NCI-H1436 treated with DMSO at 0.1 percent for 48 hours (cell line): ENCODE results near the gene KCNJ8.
"Not testable (repeated sequence)": the region's sequence is repeated elsewhere in the genome, so short reads cannot be mapped to it uniquely, and the experiment has no call there.

Experiments used
- DNase-seq: peaks from one replicate; lab custom pipeline; 2025; lab: John Stamatoyannopoulos, UW

Gene KCNJ8

DNA sequence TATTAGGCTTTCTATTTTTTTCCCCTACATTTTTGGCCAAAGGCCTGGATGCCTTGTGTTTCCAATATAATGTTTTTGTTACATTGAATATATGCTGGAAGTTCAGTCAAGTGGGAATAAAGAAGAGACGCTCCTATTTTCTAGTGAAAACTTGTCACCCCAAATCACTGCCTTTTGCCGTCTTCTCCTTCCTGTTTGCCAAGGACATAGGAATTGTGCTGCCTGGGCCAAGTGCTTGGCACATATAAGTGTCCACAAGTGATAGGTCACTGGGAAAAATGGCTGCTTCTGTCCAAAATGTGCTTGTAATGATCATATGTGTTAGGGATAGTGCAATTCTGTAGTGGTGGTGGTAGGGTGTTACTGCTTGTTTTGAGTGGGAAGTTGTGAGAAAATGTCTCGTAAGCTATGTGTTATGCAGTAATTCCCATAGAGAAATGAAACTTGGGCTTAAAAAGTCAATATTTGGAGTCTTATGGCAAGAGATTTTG is 11.6 kb upstream of the KCNJ8 start:
- no peak for DNase-seq

DNA sequence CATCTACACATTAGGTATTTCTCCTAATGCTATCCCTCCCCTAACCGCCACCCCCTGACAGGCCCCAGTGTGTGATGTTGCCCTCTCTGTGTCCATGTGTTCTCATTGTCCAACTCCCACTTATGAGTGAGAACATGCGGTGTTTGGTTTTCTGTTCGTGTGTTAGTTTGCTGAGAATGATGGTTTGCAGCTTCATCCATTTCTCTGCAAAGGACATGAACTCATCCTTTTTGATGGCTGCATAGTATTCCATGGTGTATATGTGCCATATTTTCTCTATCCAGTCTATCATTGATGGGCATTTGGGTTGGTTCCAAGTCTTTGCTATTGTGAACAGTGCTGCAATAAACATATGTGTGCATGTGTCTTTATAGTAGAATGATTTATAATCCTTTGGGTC is 8.2 kb upstream of the KCNJ8 start:
- not testable (repeated sequence) for DNase-seq

DNA sequence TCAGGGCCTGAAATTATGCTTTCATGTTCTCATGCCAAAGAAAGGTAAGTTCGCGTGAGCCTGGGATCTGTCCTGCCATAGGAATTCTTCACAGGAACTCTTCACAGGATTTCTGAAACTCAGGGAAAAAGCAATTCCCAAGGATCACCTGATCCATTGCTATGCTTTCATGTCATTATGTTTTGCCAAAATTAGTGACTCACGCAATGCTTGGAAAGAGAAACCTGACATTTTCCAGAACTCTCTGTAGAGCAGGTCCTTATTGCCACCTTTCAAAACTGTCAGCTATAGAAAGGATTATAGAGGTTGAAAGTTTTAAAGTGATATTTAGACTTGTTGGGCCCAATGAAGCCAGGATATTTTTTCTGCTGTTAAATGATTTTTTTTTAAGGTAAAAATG is 6.3 kb upstream of the KCNJ8 start:
- no peak for DNase-seq

DNA sequence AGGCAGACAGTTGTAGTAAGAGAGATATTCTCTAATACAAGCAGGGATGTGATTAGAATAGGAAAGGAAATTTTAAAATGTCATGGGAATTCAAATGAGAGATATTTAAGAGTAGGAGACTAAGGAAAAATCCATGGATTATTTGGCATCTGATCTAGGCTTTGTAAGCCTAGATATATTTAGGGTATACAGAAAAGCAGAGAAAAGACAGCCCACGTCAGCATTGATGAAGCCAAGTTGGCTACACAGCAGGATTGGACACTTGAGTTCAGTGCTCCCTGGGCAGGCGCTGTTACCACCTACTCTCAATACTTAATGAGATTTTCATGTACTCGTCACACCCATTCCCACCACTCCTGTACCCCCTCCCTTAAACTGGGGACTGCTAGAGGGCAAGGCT is 1.7 kb upstream of the KCNJ8 start:
- no peak for DNase-seq

DNA sequence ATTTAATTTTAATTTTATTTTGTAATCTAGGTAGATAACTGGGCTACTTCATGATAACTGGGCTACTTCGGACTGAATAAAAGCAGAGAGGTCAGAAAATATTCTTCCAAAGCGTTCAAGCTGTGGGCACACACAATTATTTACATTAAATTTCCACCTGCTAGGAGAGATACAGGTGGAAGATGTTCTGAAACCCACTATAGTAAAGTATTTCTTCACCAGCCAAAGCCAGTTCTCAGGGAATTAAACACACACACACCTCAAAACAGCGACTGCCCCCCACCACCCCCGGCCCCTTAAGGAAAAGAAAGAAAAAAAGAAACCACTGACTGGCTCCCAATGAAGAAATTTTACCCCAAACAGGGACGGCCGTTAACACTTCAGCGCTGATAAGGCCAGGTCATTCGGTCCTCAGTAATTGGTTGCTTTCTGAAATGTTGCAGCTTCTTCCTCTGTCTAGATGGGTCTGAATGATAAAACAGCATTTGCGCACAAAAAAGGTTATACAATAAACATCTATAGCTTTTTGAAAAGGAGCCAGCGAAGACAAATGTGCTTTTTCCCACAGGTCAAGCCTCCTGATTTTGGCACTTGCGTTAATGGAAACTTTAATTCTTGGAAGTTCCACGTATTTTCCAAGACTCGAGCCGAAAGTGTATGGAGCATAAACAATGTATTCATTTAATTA is 771 bp upstream of the KCNJ8 start:
- DNase-seq, result no peak

DNA sequence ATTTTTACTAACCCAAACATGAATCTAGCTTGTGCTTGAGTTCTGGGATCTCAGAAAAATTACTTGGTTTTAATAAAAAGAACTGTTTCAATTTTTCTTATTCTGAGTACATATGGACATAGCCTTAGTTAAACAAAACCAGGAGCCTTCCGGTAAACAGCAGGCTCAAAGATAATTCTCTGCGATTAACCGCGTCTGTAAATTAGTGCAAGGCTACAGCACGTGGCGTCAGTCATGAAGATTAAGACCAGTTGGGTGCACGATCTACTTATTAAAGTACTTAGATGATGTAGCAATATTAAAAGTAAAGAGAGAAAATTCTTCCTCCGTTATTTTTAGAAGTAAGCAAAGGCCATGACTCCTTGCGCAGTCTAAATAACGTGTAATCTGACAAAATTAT is 700 bp downstream of the KCNJ8 start:
- DNase-seq, result no peak

DNA sequence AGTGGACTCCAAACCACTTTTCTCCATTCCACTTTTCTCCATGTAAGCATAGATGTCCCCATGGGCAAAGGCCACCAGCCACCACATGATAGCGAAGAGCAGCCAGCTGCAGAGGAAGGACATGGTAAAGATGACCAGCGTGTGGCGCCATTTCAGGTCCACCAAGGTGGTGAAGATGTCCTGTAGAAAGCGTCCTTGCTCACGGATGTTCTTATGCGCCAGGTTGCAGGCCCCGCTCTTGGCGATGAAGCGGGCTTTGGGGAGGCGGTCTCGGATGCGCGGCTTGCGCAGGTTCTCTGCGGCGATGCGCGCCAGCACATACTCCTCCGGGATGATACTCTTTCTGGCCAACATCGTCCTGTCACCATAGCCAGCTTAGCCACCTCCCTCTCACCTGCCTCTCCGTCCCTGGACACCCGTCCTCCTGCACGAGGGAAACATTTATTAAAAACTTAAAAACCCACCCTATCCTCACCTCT is 1.2 kb downstream of the KCNJ8 start:
- DNase-seq, result no peak

DNA sequence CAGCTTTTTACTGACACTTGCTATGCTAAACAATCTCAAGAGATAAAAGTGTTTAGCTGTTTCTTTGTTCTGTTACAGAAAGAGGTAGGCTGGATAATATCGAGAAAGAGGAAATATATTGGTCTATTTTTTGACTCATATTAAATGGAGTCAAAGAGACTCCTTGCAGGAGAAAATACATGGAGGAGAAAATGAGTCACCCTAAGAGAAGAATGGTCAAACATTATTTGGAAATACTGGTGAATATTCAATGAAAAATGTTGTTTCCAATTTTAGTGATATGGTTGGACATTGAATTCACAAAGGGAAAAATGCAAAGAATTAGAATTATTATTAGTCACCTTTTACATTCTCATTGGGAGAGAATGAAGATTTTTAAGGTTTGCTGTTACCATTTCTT is 3.2 kb downstream of the KCNJ8 start:
- DNase-seq, result no peak

DNA sequence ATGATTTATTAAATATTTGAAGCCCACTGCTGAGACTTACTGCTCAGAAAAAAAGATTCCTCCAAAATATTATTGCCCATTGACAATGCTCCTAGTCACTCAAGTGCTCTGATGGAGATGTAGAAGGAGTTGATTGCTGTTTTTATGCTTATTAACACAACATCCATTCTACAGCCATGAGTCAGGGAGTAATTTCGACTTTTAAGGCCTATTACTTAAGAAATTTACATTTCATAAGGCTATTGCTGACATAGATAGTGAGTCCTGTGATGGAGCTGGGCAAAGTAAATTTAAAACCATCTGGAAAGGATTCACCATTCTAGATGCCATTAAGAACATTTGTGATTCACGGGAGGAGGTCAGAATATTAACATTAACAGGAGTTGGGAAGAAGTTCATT is 5.2 kb downstream of the KCNJ8 start:
- no peak for DNase-seq

DNA sequence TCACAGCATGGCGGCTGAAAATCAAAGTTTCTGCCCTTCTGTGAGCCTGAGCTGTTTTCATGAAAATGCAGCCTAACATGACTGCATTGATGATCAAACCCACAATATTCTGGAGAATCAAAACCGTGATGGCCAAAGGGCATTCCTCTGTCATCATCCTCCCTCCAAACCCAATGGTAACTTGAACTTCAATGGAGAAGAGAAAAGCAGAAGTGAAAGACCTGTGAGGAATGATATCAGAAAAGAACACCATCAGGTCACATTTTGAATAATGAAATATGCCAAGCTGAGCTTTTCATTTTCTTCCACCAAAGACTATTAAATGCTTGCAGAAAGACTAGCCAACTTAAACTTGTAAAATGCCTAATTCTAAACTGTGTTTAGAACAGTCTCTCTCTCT is 8.1 kb downstream of the KCNJ8 start:
- no peak for DNase-seq

DNA sequence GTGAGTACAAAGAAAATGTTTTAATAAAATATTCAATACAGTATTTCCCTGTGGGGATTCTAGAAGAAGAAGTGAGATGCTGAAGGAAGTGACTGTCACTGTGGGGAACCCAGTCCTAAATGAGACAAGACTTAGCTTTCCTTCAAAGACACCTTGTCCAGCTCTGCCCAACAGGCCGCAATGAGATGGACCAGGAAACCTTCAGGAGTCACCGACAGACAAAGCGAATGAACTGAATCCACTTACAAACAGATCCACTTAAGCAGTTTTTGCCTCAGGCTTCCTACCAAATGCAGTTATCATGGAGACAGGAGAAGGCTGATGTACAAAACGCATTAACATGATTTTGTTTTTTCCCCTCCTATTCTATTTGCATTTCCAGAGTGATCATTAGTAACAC is 9.6 kb downstream of the KCNJ8 start:
- DNase-seq, result no peak

DNA sequence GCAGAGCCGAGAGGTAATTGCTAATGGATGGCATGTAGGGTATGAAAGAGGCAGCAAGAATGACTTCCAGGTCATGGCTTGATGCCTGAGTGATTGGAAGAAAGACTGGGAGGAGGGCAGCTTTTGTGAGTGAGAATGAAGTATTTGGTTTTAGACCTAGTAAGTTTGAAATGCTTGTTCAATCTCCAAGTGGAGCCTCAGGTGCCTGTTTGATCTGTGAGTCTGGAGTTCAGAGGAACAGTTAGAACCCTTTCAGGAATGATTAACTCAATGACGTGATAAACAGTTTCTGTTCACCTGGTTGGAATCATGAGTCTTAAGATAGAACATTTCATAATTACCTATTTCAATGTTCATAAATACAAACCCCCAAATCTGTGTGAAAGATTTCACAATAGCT is 10.4 kb downstream of the KCNJ8 start:
- DNase-seq, result no peak

DNA sequence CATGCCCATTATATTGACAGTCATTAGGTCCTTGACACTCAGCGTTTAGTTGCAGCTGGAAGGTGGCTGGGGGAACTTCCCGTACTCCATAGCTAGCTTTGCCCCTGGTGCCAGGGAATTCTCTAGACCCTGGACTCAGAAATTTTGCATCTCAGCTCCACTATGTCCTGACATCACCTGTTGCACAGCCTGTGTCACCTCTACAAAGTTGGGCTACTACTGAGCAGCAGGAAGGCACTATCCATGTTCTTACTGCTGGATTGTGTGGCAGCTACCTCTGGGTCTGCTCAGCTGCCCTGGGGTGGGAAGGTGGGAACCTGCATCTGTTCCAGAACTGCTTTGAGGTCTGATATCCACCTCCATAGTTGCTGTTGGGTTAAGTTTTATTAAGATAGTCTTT is 11.0 kb downstream of the KCNJ8 start:
- DNase-seq, result no peak

DNA sequence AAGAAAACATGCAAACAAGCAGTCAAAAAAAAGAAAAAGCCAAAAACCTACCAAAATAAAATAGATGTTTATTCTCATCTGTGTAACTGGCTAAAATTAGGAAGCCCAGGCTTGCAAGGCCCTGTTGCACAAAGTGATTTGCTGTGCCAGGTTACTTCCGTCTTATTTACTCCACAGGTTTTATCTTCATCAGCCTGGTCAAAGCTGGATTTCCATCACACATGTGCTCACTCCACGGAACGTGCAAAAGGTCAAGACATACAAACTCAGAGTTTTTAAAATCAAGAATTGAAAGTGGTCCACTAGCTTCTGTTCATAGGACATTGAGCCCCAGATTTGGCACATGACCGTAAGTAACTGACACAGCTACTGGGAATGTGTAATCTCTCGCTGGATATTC is 14.8 kb downstream of the KCNJ8 start:
- DNase-seq, result no peak

DNA sequence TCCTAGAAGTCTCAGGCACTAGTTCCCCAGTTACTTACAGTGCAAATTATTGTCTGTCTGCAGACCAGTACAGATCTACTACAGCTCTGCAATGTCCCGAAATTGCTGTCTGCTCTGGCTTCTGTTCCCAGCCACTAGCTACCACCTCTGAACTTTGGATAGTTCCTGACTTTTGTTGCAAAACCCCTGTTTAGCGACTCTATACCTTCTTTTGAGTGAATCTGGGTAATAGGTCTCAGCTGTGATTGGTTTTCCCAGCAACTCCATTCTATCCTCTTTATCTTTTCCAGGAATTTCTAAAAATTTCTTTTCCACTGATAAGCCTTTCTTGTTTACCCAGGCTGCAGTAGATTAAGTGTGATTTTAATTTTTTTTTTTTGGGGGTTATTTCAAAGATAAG is 16.8 kb downstream of the KCNJ8 start:
- DNase-seq, result no peak

DNA sequence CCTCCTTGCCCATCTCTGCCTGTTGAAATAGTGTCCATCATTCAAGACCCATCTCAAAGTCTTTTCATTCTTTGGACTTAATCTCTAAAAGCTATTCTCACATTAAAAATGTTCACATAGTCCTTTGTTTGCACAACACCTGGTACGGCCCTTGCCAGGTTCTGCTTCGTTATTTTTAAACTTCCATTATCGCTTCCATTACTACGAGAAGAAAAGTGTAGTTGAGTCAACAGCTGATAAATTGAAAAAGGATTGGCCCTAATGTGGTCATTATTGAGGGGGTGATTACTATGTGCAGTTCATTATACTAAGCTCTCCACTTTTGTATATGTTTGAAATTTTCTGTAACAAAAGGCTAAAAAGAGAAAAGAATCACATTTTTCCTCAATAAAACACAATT is 17.8 kb downstream of the KCNJ8 start:
- no peak for DNase-seq

DNA sequence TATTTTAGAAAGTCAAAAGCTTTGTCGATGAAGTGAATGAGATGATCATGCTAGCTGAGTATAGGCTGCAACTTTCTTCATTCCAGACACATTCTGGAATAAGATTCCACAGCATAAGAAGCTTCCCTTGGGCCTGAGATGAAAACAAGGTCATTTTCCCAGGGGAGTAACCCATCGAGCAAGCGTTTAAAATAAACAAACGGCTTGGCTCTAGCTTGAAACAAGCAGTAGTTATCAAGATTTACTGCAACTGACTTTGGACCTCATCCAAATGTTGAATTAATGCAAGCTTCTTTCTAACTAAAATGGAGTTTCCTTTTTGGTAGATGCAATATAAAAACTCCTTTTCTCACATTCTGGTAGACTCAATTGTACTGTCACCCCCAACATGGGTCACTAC is 23.0 kb downstream of the KCNJ8 start:
- no peak for DNase-seq

DNA sequence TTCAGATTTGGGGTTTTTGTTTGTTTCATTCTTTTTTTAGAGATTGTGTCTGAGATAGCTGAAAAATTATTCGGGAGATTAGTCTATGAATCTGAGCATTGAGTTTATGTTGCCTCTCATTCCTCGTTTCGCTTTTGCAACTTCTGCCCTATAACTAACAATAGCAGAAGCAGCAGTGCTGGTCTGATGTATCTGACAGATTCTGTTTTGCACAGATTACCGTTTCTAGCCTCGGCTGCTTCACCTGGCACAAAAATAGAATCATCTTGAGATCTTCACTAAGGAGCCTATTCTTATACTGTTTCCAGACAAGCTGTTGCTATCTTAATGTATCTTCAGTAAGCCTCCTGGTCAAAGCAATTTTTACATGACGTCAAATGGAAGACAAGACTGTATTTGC is 29.2 kb downstream of the KCNJ8 start:
- no peak for DNase-seq

DNA sequence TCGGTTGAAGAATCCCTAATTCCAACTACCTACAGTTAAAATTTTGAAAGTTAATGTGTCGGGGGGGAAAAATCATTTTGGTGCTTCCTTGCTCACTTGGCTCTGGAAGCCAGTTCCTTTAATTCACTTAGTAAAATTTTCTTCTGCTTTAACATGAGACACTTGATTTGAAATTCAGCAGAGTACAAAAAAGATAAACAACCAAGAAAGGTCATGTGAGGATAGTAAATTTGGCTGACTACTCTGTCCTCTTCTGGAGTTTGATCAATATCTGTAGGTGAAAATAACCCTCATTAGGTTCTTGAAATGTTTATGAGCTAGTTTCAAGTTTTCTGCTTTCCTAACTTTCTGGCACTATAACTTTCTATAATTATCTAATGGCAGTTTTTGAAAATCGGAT is 43.4 kb downstream of the KCNJ8 start:
- no peak for DNase-seq

DNA sequence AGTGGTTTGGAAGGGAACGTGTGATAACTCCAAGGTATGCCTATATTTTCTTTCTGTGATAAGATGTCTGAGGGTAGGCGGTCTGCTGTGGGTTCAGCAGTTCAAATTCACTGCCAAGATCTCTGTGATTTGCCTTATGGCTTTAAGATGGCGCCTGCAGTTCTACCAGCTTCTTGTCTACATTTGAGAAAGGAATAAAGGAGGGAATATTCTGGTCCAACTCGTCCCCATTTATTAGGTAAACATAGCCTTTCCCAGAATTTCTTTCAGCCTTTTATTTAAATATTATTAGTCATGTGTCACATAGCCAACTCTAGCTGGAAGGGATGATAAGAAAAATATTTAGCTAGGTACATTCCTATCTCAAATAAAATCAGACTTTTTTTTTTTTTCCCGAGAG is 48.8 kb downstream of the KCNJ8 start:
- no peak for DNase-seq

DNA sequence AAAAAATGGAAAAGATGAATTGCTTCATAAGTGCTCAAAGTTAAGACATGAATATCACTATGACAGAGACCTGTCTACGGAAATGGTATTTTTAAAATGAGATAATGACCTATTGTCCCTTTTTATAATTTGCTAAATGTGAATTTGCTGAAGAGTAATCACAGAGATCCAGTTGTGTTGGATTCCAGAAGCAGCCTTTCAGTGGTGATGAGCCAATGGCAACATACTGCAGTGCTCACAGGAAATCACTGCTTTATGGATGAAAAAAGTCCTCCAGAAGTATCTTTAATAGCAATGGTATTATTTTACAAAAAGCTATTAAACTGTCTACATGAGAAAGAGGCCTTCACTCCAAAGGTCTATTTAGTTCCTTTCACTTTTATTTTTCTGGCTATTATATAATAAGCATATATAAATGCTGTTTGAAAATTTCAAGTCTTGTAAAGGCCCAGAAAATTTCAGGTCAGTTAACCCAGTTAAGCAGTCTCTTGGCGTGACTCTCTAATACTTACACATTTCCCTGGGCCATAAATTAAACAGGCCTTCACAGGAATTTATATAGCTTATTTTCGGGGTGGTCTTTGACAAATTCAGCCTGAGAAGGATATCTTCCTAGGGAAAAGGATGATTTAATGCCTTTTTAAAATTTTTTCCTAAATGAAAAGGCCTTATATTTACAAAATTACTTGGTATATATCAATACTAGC is 55.4 kb downstream of the KCNJ8 start:
- no peak for DNase-seq

DNA sequence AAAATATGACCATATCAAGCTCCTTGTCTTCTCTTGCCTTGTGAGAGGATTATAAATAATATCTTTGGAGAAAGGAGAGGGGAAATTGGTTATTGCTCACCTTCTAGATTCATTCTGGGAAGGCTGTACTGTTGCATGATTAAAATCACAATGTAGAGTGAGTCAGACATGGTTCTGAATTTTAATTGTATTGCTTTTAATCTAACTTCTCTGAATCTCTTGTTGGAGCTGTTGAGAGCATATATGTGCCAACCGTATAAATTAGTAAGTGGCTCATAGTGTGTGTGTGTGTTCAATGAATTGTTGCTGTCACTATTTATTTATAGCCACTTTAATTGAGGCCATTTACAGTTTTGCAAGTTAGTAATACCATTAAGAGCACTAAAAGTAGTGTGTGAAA is 56.1 kb downstream of the KCNJ8 start:
- DNase-seq, result no peak

DNA sequence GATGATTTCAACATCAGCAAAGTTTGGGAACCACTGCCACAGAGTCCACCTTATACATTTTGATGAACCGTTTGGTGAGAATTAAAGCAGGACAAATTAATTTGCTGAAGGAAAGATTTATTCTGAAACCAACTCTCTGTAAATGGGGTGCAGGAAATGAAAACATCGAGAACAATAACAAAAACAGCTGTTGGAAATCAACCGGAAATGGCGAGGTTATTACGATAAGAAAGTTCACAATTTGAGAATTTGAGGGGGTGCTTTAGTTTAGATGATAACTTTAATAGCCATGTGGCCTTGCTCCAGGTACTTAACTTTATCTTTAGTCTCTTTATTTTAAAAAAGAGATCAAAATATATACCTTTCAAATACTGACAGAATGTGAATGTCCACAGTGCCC is 56.7 kb downstream of the KCNJ8 start:
- DNase-seq, result no peak

DNA sequence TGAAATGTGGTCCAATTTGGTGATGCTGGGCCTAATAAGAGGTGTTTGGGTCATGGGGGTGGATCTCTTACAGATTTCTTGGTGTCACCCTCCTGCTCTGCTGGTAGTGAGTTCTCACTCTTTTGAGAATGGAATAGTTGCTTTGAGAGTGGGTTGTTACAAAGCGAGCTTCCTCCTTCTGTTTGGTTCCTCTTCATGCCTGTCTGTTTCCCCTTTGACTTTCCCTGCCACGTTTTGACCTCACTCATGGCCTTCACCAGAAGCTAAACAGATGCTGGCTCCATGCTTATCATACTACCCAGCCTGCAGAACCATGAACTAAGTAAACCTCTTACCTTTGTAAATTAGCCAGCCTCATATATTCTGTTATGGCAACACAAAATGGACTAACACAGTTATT is 59.1 kb downstream of the KCNJ8 start:
- no peak for DNase-seq
